ENCODE results near the gene C15orf62.

The C15orf62 gene

GRCh38 chr15:40807028-40807887, 37.5 kb downstream of the C15orf62 start, which contains the start of the genes DNAJC17 and ZFYVE19:
TSS of gene DNAJC17 (minus strand) at chr15:40807473. CDS start at chr15:40807446, 27 bp downstream.
TSS of gene ZFYVE19 (plus strand) at chr15:40807089. CDS start at chr15:40807590, 501 bp downstream.
- peak within 1 kb of the TSS; percentile 72; the same call in 1 of the 2 replicates for H3K27ac ChIP-seq
- TF ChIP-seq POLR2AphosphoS5 (IDR thresholded peaks at IDR 0.05; ENCODE audit: borderline replicate concordance, low read depth, low read length) (peak; percentile 78), FOXP2 (optimal IDR thresholded peaks at IDR 0.05; ENCODE audit: control extremely low read depth, extremely low read length, insufficient read depth) (no peak)
- no peaks in the 10 kb centered on the region for H3K36me3 ChIP-seq (ENCODE audit: insufficient read depth, low read length)
- H3K4me3 ChIP-seq: peak within 1 kb of the TSS; percentile 99
- peak; percentile 94 for DNase-seq (ENCODE audit: low read depth, low spot score)
- no peaks in the 10 kb centered on the region for H3K9me3 ChIP-seq (ENCODE audit: low read depth, low read length)
- peak within 1 kb of the TSS; percentile 88 for H3K9ac ChIP-seq (ENCODE audit: insufficient read length)

- Histone ChIP-seq H3K9ac (ENCODE audit: insufficient read length) (peak overlapping the region; percentile 48), H3K27ac (no peak overlapping the region), H3K4me3 (peak overlapping the region; percentile 99), H3K36me3 (ENCODE audit: insufficient read depth, low read length) (no peaks in the 10 kb centered on the region), H3K9me3 (ENCODE audit: low read depth, low read length) (no peaks in the 10 kb centered on the region)
- TF ChIP-seq FOXP2 (optimal IDR thresholded peaks at IDR 0.05; ENCODE audit: control extremely low read depth, extremely low read length, insufficient read depth) (no peak), EZH2 (IDR thresholded peaks at IDR 0.05) (no peak), POLR2AphosphoS5 (IDR thresholded peaks at IDR 0.05; ENCODE audit: borderline replicate concordance, low read depth, low read length) (no peak)
- DNase-seq (ENCODE audit: low read depth, low spot score): no peak
Measured at GRCh38 chr15:40807888-40808461, 38.2 kb downstream of the C15orf62 start.

GRCh38 chr15:40808861-40809450, 39.2 kb downstream of the C15orf62 start:
- TF ChIP-seq FOXP2 (optimal IDR thresholded peaks at IDR 0.05; ENCODE audit: control extremely low read depth, extremely low read length, insufficient read depth): no peak
- TF ChIP-seq EZH2 (IDR thresholded peaks at IDR 0.05): no peak
- no peak for TF ChIP-seq POLR2AphosphoS5 (IDR thresholded peaks at IDR 0.05; ENCODE audit: borderline replicate concordance, low read depth, low read length)
- no peak overlapping the region for H3K27ac ChIP-seq
- no peak overlapping the region for H3K9ac ChIP-seq (ENCODE audit: insufficient read length)

GRCh38 chr15:40812721-40813425, 43.1 kb downstream of the C15orf62 start:
- H3K36me3 ChIP-seq (ENCODE audit: insufficient read depth, low read length): no peaks in the 10 kb centered on the region; the same call in 1 of the 2 replicates
- H3K4me3 ChIP-seq: no peak overlapping the region
- H3K27ac ChIP-seq: no peak overlapping the region
- no peak overlapping the region for H3K9ac ChIP-seq (ENCODE audit: insufficient read length)
- TF ChIP-seq FOXP2 (optimal IDR thresholded peaks at IDR 0.05; ENCODE audit: control extremely low read depth, extremely low read length, insufficient read depth) (no peak), POLR2AphosphoS5 (IDR thresholded peaks at IDR 0.05; ENCODE audit: borderline replicate concordance, low read depth, low read length) (no peak), EZH2 (IDR thresholded peaks at IDR 0.05) (no peak)
- no peaks in the 10 kb centered on the region for H3K9me3 ChIP-seq (ENCODE audit: low read depth, low read length)
- DNase-seq (ENCODE audit: low read depth, low spot score): no peak

More at GRCh38 chr15:40808861-40809450, 39.2 kb downstream of the C15orf62 start:
- Histone ChIP-seq H3K9me3 (ENCODE audit: low read depth, low read length) (no peaks in the 10 kb centered on the region), H3K4me3 (no peak overlapping the region), H3K36me3 (ENCODE audit: insufficient read depth, low read length) (no peaks in the 10 kb centered on the region; the same call in 1 of the 2 replicates)
- no peak for DNase-seq (ENCODE audit: low read depth, low spot score)

GRCh38 chr15:40815042-40815698, 45.4 kb downstream of the C15orf62 start:
- no peak overlapping the region for H3K9ac ChIP-seq (ENCODE audit: insufficient read length)
- H3K9me3 ChIP-seq (ENCODE audit: low read depth, low read length): no peaks in the 10 kb centered on the region
- DNase-seq (ENCODE audit: low read depth, low spot score): no peak
- TF ChIP-seq POLR2AphosphoS5 (IDR thresholded peaks at IDR 0.05; ENCODE audit: borderline replicate concordance, low read depth, low read length) (no peak), EZH2 (IDR thresholded peaks at IDR 0.05) (no peak), FOXP2 (optimal IDR thresholded peaks at IDR 0.05; ENCODE audit: control extremely low read depth, extremely low read length, insufficient read depth) (no peak)
- no peak overlapping the region for H3K27ac ChIP-seq
- no peak overlapping the region for H3K4me3 ChIP-seq
- no peaks in the 10 kb centered on the region; the same call in 1 of the 2 replicates for H3K36me3 ChIP-seq (ENCODE audit: insufficient read depth, low read length)

GRCh38 chr15:40819048-40819447, 49.3 kb downstream of the C15orf62 start:
- no peak overlapping the region for H3K9ac ChIP-seq (ENCODE audit: insufficient read length)
- no peak for DNase-seq (ENCODE audit: low read depth, low spot score)
- H3K9me3 ChIP-seq (ENCODE audit: low read depth, low read length): no peaks in the 10 kb centered on the region
- TF ChIP-seq POLR2AphosphoS5 (IDR thresholded peaks at IDR 0.05; ENCODE audit: borderline replicate concordance, low read depth, low read length): no peak
- TF ChIP-seq EZH2 (IDR thresholded peaks at IDR 0.05): no peak
- no peak for TF ChIP-seq FOXP2 (optimal IDR thresholded peaks at IDR 0.05; ENCODE audit: control extremely low read depth, extremely low read length, insufficient read depth)
- no peak overlapping the region for H3K4me3 ChIP-seq
- no peaks in the 10 kb centered on the region; the same call in 1 of the 2 replicates for H3K36me3 ChIP-seq (ENCODE audit: insufficient read depth, low read length)
- H3K27ac ChIP-seq: no peak overlapping the region

- H3K27ac ChIP-seq: no peak overlapping the region
- DNase-seq (ENCODE audit: low read depth, low spot score): no peak
- H3K36me3 ChIP-seq (ENCODE audit: insufficient read depth, low read length): no peaks in the 10 kb centered on the region
- no peak overlapping the region for H3K9ac ChIP-seq (ENCODE audit: insufficient read length)
- no peaks in the 10 kb centered on the region for H3K9me3 ChIP-seq (ENCODE audit: low read depth, low read length)
- TF ChIP-seq FOXP2 (optimal IDR thresholded peaks at IDR 0.05; ENCODE audit: control extremely low read depth, extremely low read length, insufficient read depth) (no peak), POLR2AphosphoS5 (IDR thresholded peaks at IDR 0.05; ENCODE audit: borderline replicate concordance, low read depth, low read length) (no peak), EZH2 (IDR thresholded peaks at IDR 0.05) (no peak)
- no peak overlapping the region for H3K4me3 ChIP-seq
Measured at GRCh38 chr15:40821195-40821594, 51.4 kb downstream of the C15orf62 start.

All from SK-N-MC (cell line).